ENCODE results near the gene TRPV6.

GRCh38 chr7:142874837-142875236 lies 10.7 kb downstream of the TRPV6 start:
- TF ChIP-seq GATA1 (IDR thresholded peaks at IDR 0.05; ENCODE audit: low read depth, low read length) (no peak), POLR2A (IDR thresholded peaks at IDR 0.05; ENCODE audit: low read length) (no peak)
